GM18517 (cell line): ENCODE results near the gene P2RX5.
"Not testable (repeated sequence)": the region's sequence is repeated elsewhere in the genome, so short reads cannot be mapped to it uniquely, and the experiment has no call there.

Experiments
- ATAC-seq: cut with Tn5 transposase; IDR thresholded peaks from one replicate; pipeline ENCODE4 v1.9.1; 2021; ENCODE audit warnings: mild to moderate bottlenecking, moderate library complexity; ENCODE audit not compliant: unreplicated experiment

The P2RX5 gene

GRCh38 chr17:3715296-3715695 is 19.3 kb upstream of the P2RX5 start:
- no peak for ATAC-seq

GRCh38 chr17:3712811-3713463 is 17.0 kb upstream of the P2RX5 start:
- no peak for ATAC-seq

- ATAC-seq, result peak; percentile 94
Measured at GRCh38 chr17:3710951-3711383, 15.0 kb upstream of the P2RX5 start.

GRCh38 chr17:3708366-3708765 is 12.4 kb upstream of the P2RX5 start:
- no peak for ATAC-seq

- not testable (repeated sequence) for ATAC-seq
Measured at GRCh38 chr17:3705718-3705984, 9.7 kb upstream of the P2RX5 start.

GRCh38 chr17:3704931-3705717 is 9.2 kb upstream of the P2RX5 start:
- no peak for ATAC-seq

GRCh38 chr17:3702041-3702539 is 6.1 kb upstream of the P2RX5 start:
- not testable (repeated sequence) for ATAC-seq

GRCh38 chr17:3699951-3700350 is 4.0 kb upstream of the P2RX5 start:
- ATAC-seq, result no peak

GRCh38 chr17:3698139-3698538 is 2.2 kb upstream of the P2RX5 start:
- ATAC-seq, result no peak

GRCh38 chr17:3697103-3697476 is 1.1 kb upstream of the P2RX5 start:
- no peak for ATAC-seq

- ATAC-seq, result no peak
Measured at GRCh38 chr17:3695129-3695722, 729 bp downstream of the P2RX5 start.

- peak; percentile 51 for ATAC-seq
Measured at GRCh38 chr17:3693829-3694231, 2.1 kb downstream of the P2RX5 start.

- ATAC-seq, result no peak
Measured at GRCh38 chr17:3693141-3693540, 2.8 kb downstream of the P2RX5 start.

- no peak for ATAC-seq
Measured at GRCh38 chr17:3692346-3692745, 3.6 kb downstream of the P2RX5 start.

- no peak for ATAC-seq
Measured at GRCh38 chr17:3691617-3692067, 4.3 kb downstream of the P2RX5 start.

- ATAC-seq, result no peak
Measured at GRCh38 chr17:3690094-3690715, 5.8 kb downstream of the P2RX5 start.

GRCh38 chr17:3689262-3690093 is 6.5 kb downstream of the P2RX5 start:
- no peak for ATAC-seq

GRCh38 chr17:3688852-3689261 is 7.1 kb downstream of the P2RX5 start:
- no peak for ATAC-seq

- ATAC-seq, result no peak
Measured at GRCh38 chr17:3688027-3688553, 7.9 kb downstream of the P2RX5 start.

GRCh38 chr17:3685174-3685573 is 10.8 kb downstream of the P2RX5 start:
- ATAC-seq, result no peak
